Panc1 (cell line): ENCODE data around the gene MTFMT. TPM values are rescaled to one million over a fixed set of nuclear protein-coding genes. Genes with fewer than 3 reads are reported as not detected.
"Not testable (repeated sequence)": the region's sequence is repeated elsewhere in the genome, so short reads cannot be mapped to it uniquely, and the experiment has no call there.

Experiments used
- ATAC-seq: fragments of 200-7000 bp; cut with Tn5 transposase; 2 replicates; pipeline ENCODE4 v1.9.1; 2020; ENCODE audit warnings: mild to moderate bottlenecking, moderate library complexity
- BruUV-seq: library from RNA; stranded (reverse); fragments of 400-500 nt; replicated peaks from 2 replicates; lab custom pipeline; 2021; lab: Mats Ljungman, UMichigan
- CTCF ChIA-PET: fragments of 300-600 bp; sonication (Branson Sonifier 250); formaldehyde crosslinking; loops from one replicate; lab custom pipeline; 2022; ENCODE audit warnings: antibody characterized with exemption; lab: Charles Lee
- POLR2A ChIA-PET: fragments of 300-600 bp; sonication (Branson Sonifier 250); formaldehyde crosslinking; loops from one replicate; lab custom pipeline; 2022; ENCODE audit warnings: antibody characterized with exemption; lab: Charles Lee
- DNase-seq: peaks from one replicate; pipeline ENCODE4 v3.0.0-alpha.2; 2010; ENCODE audit warnings: low read depth, low spot score
- H3K27ac ChIP-seq: 2 replicates; pipeline ENCODE4 v1.5.1; 2011; ENCODE audit warnings: mild to moderate bottlenecking, low read length, inconsistent platforms
- H3K27me3 ChIP-seq: fragments of 200-500 bp; sonication (Bioruptor generic); 2 replicates; pipeline ENCODE4 v1.6.0; 2014; ENCODE audit warnings: low read length, inconsistent platforms; ENCODE audit not compliant: control insufficient read depth, insufficient read depth
- H3K36me3 ChIP-seq: fragments of 200-500 bp; sonication (Bioruptor generic); 2 replicates; pipeline ENCODE4 v1.5.1; 2014; ENCODE audit warnings: inconsistent platforms, mild to moderate bottlenecking, low read length, moderate library complexity; ENCODE audit not compliant: control insufficient read depth, insufficient read depth
- H3K4me1 ChIP-seq: 2 replicates; pipeline ENCODE4 v1.5.1; 2011; ENCODE audit warnings: inconsistent platforms, mild to moderate bottlenecking, low read length, moderate library complexity; ENCODE audit not compliant: control insufficient read depth, insufficient read depth
- H3K4me3 ChIP-seq, 2 experiments: 2 replicates each; pipeline ENCODE4 v1.5.1; 2011 to 2012; ENCODE audit warnings: low read depth in 2 of 2, low read length in 2 of 2, mild to moderate bottlenecking in 2 of 2, inconsistent platforms in 1 of 2, moderate library complexity in 1 of 2
- H3K9me3 ChIP-seq: fragments of 200-500 bp; sonication (Bioruptor generic); 2 replicates; pipeline ENCODE4 v1.5.1; 2014; ENCODE audit warnings: low read depth, mild to moderate bottlenecking, inconsistent platforms, low read length, moderate library complexity; ENCODE audit not compliant: control insufficient read depth, insufficient read depth
- CTCF ChIP-seq: fragments of 450-650 bp; IDR thresholded peaks from 2 replicates; pipeline ENCODE4 v1.5.1; 2017; ENCODE audit warnings: mild to moderate bottlenecking
- POLR2AphosphoS5 ChIP-seq: IDR thresholded peaks from 2 replicates; pipeline ENCODE4 v1.6.1; 2012; ENCODE audit warnings: mild to moderate bottlenecking, low read depth, low read length, moderate library complexity
- REST ChIP-seq, 2 experiments: IDR thresholded peaks; 2 replicates each; pipeline ENCODE4 v1.6.1; 2011 to 2012; ENCODE audit warnings: low read depth in 2 of 2, control low read depth in 1 of 2, low read length in 1 of 2, mild to moderate bottlenecking in 1 of 2, moderate library complexity in 1 of 2; ENCODE audit not compliant: insufficient read depth in 1 of 2
- SIN3A ChIP-seq: IDR thresholded peaks from 2 replicates; pipeline ENCODE4 v1.6.1; 2012; ENCODE audit warnings: low read depth, mild to moderate bottlenecking, low read length, moderate library complexity, borderline replicate concordance; ENCODE audit not compliant: insufficient read depth
- TCF7L2 ChIP-seq: IDR thresholded peaks from 2 replicates; pipeline ENCODE4 v1.6.1; 2011; ENCODE audit warnings: mild to moderate bottlenecking, low read depth, low read length, inconsistent platforms
- in situ Hi-C: cut with HindIII; loops from 2 replicates; pipeline ENCODE4 v1.10.0; 2016; ENCODE audit warnings: low sequenced_read_pairs, low pct_unique_long_range_greater_than_20kb
- intact Hi-C: fragments of 100-400 bp; cut with micrococcal nuclease; formaldehyde crosslinking; loops from one replicate; pipeline ENCODE4 v1.10.0; 2022; ENCODE audit not compliant: unreplicated experiment
- total RNA-seq: library from RNA; stranded (reverse); gene quantifications from one replicate; pipeline ENCODE4 v1.2.1, GENCODE V29; 2021; ENCODE audit not compliant: unreplicated experiment

MTFMT gene
- total RNA-seq, 1 experiment from 2014 or later: 19.4 TPM

- ChIA-PET POLR2A (no interaction called here), CTCF (interaction anchor here (0.8 kb wide), 1 partner anchor 78 kb away, joined by 3 read pairs; no protein-coding TSS in a partner anchor)
- H3K9me3 ChIP-seq: no peaks in the 10 kb centered on the region
- H3K4me1 ChIP-seq: peaks cover 4% of the 10 kb centered on the region
- H3K4me3 ChIP-seq: no peak within 1 kb of the TSS
- TF ChIP-seq POLR2AphosphoS5 (no peak), CTCF (no peak), TCF7L2 (no peak), SIN3A (no peak), REST (IDR thresholded peaks at IDR 0.05; ENCODE audit: insufficient read depth in 1 of 2, low read depth in 2 of 2, low read length in 1 of 2) (no peak)
- no peaks in the 10 kb centered on the region for H3K36me3 ChIP-seq
- ATAC-seq: no peak
- no peaks in the 10 kb centered on the region for H3K27me3 ChIP-seq
- DNase-seq: no peak
- BruUV-seq: no TSS peak
- in situ Hi-C loops (no loop called here), intact Hi-C loops (no loop called here)
- no peak within 1 kb of the TSS for H3K27ac ChIP-seq
Observed at GRCh38 chr15:65044724-65045481, 15.5 kb upstream of the MTFMT start, which contains the start of gene SLC51B. Gene SLC51B (plus strand): TSS chr15:65045387. CDS start chr15:65050005, 4,618 bp downstream.

- H3K27me3 ChIP-seq, intact Hi-C loops, POLR2A ChIA-PET, in situ Hi-C loops, H3K4me1 ChIP-seq, H3K4me3 ChIP-seq, H3K9me3 ChIP-seq, DNase-seq, H3K36me3 ChIP-seq, ATAC-seq, H3K27ac ChIP-seq, BruUV-seq: not testable (repeated sequence)
- CTCF ChIA-PET: interaction anchor here (0.8 kb wide), 1 partner anchor 79 kb away, joined by 3 read pairs; no protein-coding TSS in a partner anchor
Observed at GRCh38 chr15:65044218-65044617, 14.8 kb upstream of the MTFMT start.

- Histone ChIP-seq H3K4me3 (no peak overlapping the region), H3K4me1 (no peaks in the 10 kb centered on the region; the same call in 1 of the 2 replicates), H3K36me3 (no peaks in the 10 kb centered on the region), H3K27ac (no peak overlapping the region; the same call in 1 of the 2 replicates), H3K27me3 (no peaks in the 10 kb centered on the region), H3K9me3 (no peaks in the 10 kb centered on the region)
- intact Hi-C loops (no loop called here), in situ Hi-C loops (no loop called here)
- DNase-seq (no peak), ATAC-seq (no peak)
- BruUV-seq: no TSS peak
- POLR2A ChIA-PET: no interaction called here
- CTCF ChIA-PET: no interaction called here
- TF ChIP-seq TCF7L2 (no peak), REST (IDR thresholded peaks at IDR 0.05; ENCODE audit: insufficient read depth in 1 of 2, low read depth in 2 of 2, low read length in 1 of 2) (no peak), POLR2AphosphoS5 (no peak), CTCF (no peak), SIN3A (no peak)
Observed at GRCh38 chr15:65042776-65043327, 13.4 kb upstream of the MTFMT start.
